BE2C (cell line): ENCODE data around the gene AHNAK.

ENCODE experiments used
- DNase-seq: peaks from one replicate; pipeline ENCODE4 v3.0.0-alpha.2; 2020
- H3K27me3 ChIP-seq: fragments of 250-450 bp; sonication (Bioruptor Pico); 2 replicates; pipeline ENCODE4 v1.5.1; 2020; ENCODE audit warnings: mild to moderate bottlenecking
- H3K36me3 ChIP-seq: fragments of 250-450 bp; sonication (Bioruptor Pico); 2 replicates; pipeline ENCODE4 v1.5.1; 2020; ENCODE audit warnings: mild to moderate bottlenecking
- H3K4me1 ChIP-seq: fragments of 250-450 bp; sonication (Bioruptor Pico); 2 replicates; pipeline ENCODE4 v1.5.1; 2020
- H3K4me3 ChIP-seq: 2 replicates; pipeline ENCODE4 v1.5.1; 2011; ENCODE audit warnings: low read depth, low read length
- H3K9me3 ChIP-seq: fragments of 250-450 bp; sonication (Bioruptor Pico); 2 replicates; pipeline ENCODE4 v1.5.1; 2020
- TF ChIP-seq, protein P1 (sequence below): IDR thresholded peaks from 2 replicates; pipeline ENCODE4 v1.5.1; 2012; ENCODE audit warnings: mild to moderate bottlenecking, low read depth, low read length

AHNAK gene

DNA sequence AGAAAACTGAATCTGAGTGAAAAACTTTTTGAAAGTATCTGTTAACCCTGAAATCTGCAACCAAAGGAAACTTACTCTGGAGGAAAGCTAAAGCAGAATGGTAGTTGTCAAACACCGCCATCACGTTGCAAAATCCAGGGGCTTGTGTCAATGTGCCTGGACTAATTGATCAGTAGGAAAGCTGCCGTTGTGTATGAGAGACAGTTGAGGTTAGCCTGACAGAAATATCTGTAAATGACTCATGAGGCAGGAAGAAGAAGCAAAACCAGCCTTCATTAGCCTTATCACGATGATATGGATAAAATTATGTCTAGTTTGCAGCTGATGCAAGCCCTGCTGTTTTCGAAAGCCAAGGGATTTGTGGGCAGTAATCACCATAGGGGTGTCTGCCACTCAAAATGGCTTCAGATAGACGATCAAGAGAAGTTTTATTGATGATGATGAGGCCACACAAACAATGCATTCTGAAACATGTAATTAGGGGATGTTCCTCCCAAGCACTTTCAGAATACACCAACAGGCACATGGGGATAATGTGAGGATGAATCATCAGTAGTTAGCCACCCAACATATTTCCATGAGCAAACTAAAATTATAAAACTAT is 118.9 kb downstream of the AHNAK start:
- Histone ChIP-seq H3K4me1 (peaks cover 8% of the 10 kb centered on the region), H3K27me3 (no peaks in the 10 kb centered on the region), H3K9me3 (no peaks in the 10 kb centered on the region), H3K4me3 (no peak overlapping the region), H3K36me3 (no peaks in the 10 kb centered on the region)
- TF ChIP-seq, protein P1, sequence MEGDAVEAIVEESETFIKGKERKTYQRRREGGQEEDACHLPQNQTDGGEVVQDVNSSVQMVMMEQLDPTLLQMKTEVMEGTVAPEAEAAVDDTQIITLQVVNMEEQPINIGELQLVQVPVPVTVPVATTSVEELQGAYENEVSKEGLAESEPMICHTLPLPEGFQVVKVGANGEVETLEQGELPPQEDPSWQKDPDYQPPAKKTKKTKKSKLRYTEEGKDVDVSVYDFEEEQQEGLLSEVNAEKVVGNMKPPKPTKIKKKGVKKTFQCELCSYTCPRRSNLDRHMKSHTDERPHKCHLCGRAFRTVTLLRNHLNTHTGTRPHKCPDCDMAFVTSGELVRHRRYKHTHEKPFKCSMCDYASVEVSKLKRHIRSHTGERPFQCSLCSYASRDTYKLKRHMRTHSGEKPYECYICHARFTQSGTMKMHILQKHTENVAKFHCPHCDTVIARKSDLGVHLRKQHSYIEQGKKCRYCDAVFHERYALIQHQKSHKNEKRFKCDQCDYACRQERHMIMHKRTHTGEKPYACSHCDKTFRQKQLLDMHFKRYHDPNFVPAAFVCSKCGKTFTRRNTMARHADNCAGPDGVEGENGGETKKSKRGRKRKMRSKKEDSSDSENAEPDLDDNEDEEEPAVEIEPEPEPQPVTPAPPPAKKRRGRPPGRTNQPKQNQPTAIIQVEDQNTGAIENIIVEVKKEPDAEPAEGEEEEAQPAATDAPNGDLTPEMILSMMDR: no peak
- peak; percentile 20 for DNase-seq

DNA sequence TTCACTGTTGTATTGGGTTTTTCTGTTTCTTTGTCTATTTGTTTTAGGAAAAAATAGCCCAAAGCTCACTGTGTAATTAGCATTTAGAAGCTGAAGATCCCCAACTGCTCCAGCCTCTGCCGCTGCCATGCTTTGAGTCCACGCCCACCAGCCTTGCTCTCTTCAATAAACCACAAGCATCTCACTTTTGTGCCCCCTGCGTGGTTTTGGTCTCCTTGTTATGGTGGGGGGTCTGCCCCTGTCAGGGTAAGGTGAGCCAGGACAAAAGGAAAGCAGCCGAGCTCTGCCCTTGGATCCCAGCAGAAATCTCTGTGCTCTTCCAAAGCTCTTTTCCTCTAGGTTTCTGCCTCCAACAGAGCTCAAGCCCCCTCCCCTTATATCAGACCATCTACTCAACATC is 123.6 kb downstream of the AHNAK start:
- H3K9me3 ChIP-seq: no peaks in the 10 kb centered on the region
- H3K36me3 ChIP-seq: no peaks in the 10 kb centered on the region
- no peaks in the 10 kb centered on the region for H3K27me3 ChIP-seq
- TF ChIP-seq, protein P1: no peak
- no peak overlapping the region for H3K4me3 ChIP-seq
- peaks cover 5% of the 10 kb centered on the region for H3K4me1 ChIP-seq
- no peak for DNase-seq

DNA sequence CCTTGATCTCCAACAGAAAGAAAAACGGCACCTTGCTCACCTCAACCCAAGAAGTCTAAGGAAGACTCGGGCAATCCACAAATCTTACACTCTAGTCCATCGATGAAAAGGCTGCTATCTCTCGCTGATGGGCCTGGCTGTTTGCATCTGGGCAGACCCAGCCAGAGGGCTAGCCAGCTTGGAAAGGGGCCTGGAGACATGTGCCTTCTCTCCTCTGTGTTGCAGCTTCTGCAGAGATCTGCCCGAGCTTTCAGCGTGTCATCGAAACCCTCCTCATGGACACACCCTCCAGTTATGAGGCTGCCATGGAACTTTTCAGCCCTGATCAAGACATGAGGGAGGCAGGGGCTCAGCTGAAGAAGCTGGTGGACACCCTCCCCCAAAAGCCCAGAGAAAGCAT is 124.6 kb downstream of the AHNAK start:
- TF ChIP-seq, protein P1: no peak
- DNase-seq: no peak
- Histone ChIP-seq H3K4me3 (no peak overlapping the region), H3K4me1 (no peaks in the 10 kb centered on the region), H3K9me3 (no peaks in the 10 kb centered on the region), H3K36me3 (no peaks in the 10 kb centered on the region), H3K27me3 (no peaks in the 10 kb centered on the region)

DNA sequence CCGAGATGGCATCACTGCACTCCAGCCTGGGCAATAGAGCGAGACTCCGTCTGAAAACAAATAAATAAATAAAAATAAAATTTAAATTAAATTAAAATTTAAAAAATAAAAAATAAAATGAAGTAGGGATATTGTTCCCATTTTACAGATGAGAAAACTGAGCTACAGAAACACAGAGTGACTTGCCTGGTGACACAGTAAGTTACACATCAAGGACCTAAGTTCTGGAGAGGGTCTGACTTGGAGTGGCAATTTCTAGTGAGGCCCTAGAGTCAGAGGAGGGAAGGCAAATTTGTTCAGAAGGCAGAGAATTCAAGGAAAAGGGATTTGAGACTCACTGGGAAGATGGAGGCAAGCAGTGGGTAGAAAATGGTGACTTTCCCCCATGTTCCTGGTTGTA is 125.7 kb downstream of the AHNAK start:
- TF ChIP-seq, protein P1: no peak
- Histone ChIP-seq H3K27me3 (no peaks in the 10 kb centered on the region), H3K4me3 (no peak overlapping the region), H3K4me1 (no peaks in the 10 kb centered on the region), H3K36me3 (no peaks in the 10 kb centered on the region), H3K9me3 (no peaks in the 10 kb centered on the region)
- no peak for DNase-seq

DNA sequence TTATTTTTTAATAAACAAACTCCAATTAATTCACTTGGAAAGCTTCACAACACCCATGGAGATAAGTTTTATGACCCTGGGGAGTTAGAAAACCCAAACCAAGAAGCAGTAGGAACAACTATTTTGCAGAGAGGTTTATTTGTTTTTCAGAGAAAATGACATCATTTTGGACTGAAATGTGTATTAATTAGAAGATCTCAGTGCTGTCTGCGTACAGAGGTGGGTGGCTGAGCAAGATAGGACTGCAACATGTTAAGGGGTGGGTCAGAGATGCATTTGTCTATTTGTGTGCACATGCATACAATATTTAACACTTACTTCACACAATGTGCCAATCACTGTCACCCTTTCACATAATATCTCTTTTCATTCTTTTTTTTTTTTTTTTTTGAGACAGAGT is 126.7 kb downstream of the AHNAK start:
- TF ChIP-seq, protein P1: no peak
- no peaks in the 10 kb centered on the region for H3K9me3 ChIP-seq
- DNase-seq: no peak
- H3K4me1 ChIP-seq: no peaks in the 10 kb centered on the region
- H3K36me3 ChIP-seq: no peaks in the 10 kb centered on the region
- no peaks in the 10 kb centered on the region for H3K27me3 ChIP-seq
- no peak overlapping the region for H3K4me3 ChIP-seq

DNA sequence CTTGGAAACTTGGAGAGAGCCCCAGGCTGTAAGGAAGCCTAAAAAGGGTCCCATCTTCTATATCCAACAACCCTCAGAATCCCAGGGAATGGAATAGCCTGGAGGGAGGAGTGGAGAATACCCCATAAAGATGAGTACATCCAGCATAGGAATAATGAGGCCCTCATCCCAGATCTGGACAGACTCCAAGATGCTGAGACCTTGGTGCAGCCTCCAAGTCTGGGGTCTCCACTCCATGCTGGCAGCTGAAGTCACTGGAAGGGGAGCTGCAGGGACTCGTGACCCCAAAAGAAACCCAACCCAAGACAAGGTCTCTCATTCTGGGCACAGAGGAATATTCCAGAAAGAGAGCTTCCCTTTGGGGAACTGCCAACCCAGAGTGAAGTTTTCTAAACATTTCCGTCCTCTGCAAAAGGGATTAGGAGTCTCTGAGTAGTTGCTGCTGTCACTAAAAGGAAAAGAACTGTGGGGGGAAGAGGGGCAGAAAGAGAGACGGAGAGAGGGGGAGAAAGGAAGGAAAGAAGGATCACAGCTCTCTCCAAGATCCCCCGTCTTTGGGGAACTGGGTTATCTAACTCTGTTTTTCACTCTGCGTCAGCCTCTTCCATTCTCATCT is 127.2 kb downstream of the AHNAK start:
- H3K27me3 ChIP-seq: no peaks in the 10 kb centered on the region
- H3K4me3 ChIP-seq: no peak overlapping the region
- H3K4me1 ChIP-seq: no peaks in the 10 kb centered on the region
- H3K9me3 ChIP-seq: no peaks in the 10 kb centered on the region
- H3K36me3 ChIP-seq: no peaks in the 10 kb centered on the region
- DNase-seq: no peak
- TF ChIP-seq, protein P1: no peak
